NK-92 (cell line): ENCODE results near the gene CCDC154.
"Not testable (repeated sequence)": the region's sequence is repeated elsewhere in the genome, so short reads cannot be mapped to it uniquely, and the experiment has no call there.

Experiments
- DNase-seq: peaks from one replicate; lab custom pipeline; 2025; ENCODE audit not compliant: unreplicated experiment; lab: John Stamatoyannopoulos, UW

CCDC154 gene

GRCh38 chr16:1439699-1440074, 4.7 kb downstream of the CCDC154 start:
- not testable (repeated sequence) for DNase-seq

- no peak for DNase-seq
Measured at GRCh38 chr16:1439058-1439698, 5.2 kb downstream of the CCDC154 start.

- no peak for DNase-seq
Measured at GRCh38 chr16:1438229-1439057, 5.9 kb downstream of the CCDC154 start.

- DNase-seq, result no peak
Measured at GRCh38 chr16:1437606-1438005, 6.8 kb downstream of the CCDC154 start.

- no peak for DNase-seq
Measured at GRCh38 chr16:1436731-1437355, 7.5 kb downstream of the CCDC154 start.

GRCh38 chr16:1435921-1436697, 8.2 kb downstream of the CCDC154 start:
- DNase-seq, result no peak

GRCh38 chr16:1434644-1435592, 9.4 kb downstream of the CCDC154 start:
- no peak for DNase-seq

- DNase-seq, result no peak
Measured at GRCh38 chr16:1433756-1434155, 10.6 kb downstream of the CCDC154 start.

GRCh38 chr16:1433263-1433560, 11.1 kb downstream of the CCDC154 start:
- DNase-seq, result no peak

- DNase-seq, result no peak
Measured at GRCh38 chr16:1432388-1433262, 11.7 kb downstream of the CCDC154 start.

- no peak for DNase-seq
Measured at GRCh38 chr16:1431497-1432270, 12.7 kb downstream of the CCDC154 start.

GRCh38 chr16:1430759-1431496, 13.4 kb downstream of the CCDC154 start, which contains the start of gene PERCC1:
Gene PERCC1, plus strand, starts transcription at chr16:1431078. Its CDS starts 1,516 bp downstream, at chr16:1432594.
- DNase-seq, result no peak

GRCh38 chr16:1430214-1430758, 14.1 kb downstream of the CCDC154 start:
- no peak for DNase-seq

- DNase-seq, result no peak
Measured at GRCh38 chr16:1429631-1430030, 14.7 kb downstream of the CCDC154 start.

GRCh38 chr16:1429012-1429411, 15.3 kb downstream of the CCDC154 start:
- no peak for DNase-seq

- DNase-seq, result no peak
Measured at GRCh38 chr16:1428511-1428910, 15.8 kb downstream of the CCDC154 start.
